DOHH2 (cell line): ENCODE results near the gene LMO7.

Experiments used
- H3F3A ChIP-seq: fragments of 200-600 bp; sonication (generic), shearing (Covaris generic); 2 replicates; pipeline ENCODE4 v1.6.0; 2016; ENCODE audit warnings: antibody characterized with exemption, mild to moderate bottlenecking; ENCODE audit not compliant: control insufficient read depth, insufficient read depth
- H3K27ac ChIP-seq: fragments of 200-600 bp; sonication (generic); 2 replicates; pipeline ENCODE4 v1.5.1; 2014; ENCODE audit warnings: low read depth, mild to moderate bottlenecking, low read length, moderate library complexity
- H3K27me3 ChIP-seq: fragments of 200-600 bp; sonication (generic); 2 replicates; pipeline ENCODE4 v1.6.1; 2014; ENCODE audit warnings: mild to moderate bottlenecking, low read length, mixed read lengths; ENCODE audit not compliant: control insufficient read depth
- H3K36me3 ChIP-seq: fragments of 200-600 bp; sonication (generic); 2 replicates; pipeline ENCODE4 v1.6.1; 2014; ENCODE audit warnings: mild to moderate bottlenecking, low read length, moderate library complexity, mixed read lengths; ENCODE audit not compliant: control insufficient read depth
- H3K4me1 ChIP-seq: fragments of 200-600 bp; sonication (generic); 2 replicates; pipeline ENCODE4 v1.6.1; 2014; ENCODE audit warnings: mild to moderate bottlenecking, low read length, mixed read lengths; ENCODE audit not compliant: control insufficient read depth
- H3K4me2 ChIP-seq: fragments of 200-600 bp; sonication (generic); 2 replicates; pipeline ENCODE4 v1.6.0; 2014; ENCODE audit warnings: mild to moderate bottlenecking, low read length, moderate library complexity
- H3K4me3 ChIP-seq: fragments of 200-600 bp; sonication (generic); 2 replicates; pipeline ENCODE4 v1.5.1; 2014; ENCODE audit warnings: mild to moderate bottlenecking, low read length, mixed read lengths
- H3K79me2 ChIP-seq: fragments of 200-600 bp; sonication (generic); 2 replicates; pipeline ENCODE4 v1.6.1; 2014; ENCODE audit warnings: mild to moderate bottlenecking, low read length, mixed read lengths; ENCODE audit not compliant: control insufficient read depth
- H3K9me2 ChIP-seq: fragments of 200-600 bp; sonication (generic); replicated peaks from 2 replicates; pipeline ENCODE4 v1.6.1; 2014; ENCODE audit warnings: mild to moderate bottlenecking, low read length, mixed read lengths; ENCODE audit not compliant: control insufficient read depth
- H3K9me3 ChIP-seq: fragments of 200-600 bp; sonication (generic); 2 replicates; pipeline ENCODE4 v1.6.1; 2014; ENCODE audit warnings: antibody characterized with exemption, low read length, mixed read lengths; ENCODE audit not compliant: control insufficient read depth, insufficient read depth
- H4K20me1 ChIP-seq: fragments of 200-600 bp; sonication (generic); 2 replicates; pipeline ENCODE4 v1.6.0; 2014; ENCODE audit warnings: low read depth, mild to moderate bottlenecking, antibody characterized with exemption, low read length, moderate library complexity; ENCODE audit not compliant: control insufficient read depth, insufficient read depth
- CTCF ChIP-seq: fragments of 200-600 bp; sonication (generic); IDR thresholded peaks from one replicate; pipeline ENCODE4 v1.5.1; 2014; ENCODE audit warnings: antibody characterized with exemption, mild to moderate bottlenecking, low read depth, low read length; ENCODE audit not compliant: poor library complexity, severe bottlenecking
- EZH2phosphoT487 ChIP-seq: fragments of 200-600 bp; sonication (generic); IDR thresholded peaks from 2 replicates; pipeline ENCODE4 v1.6.1; 2017; ENCODE audit warnings: borderline replicate concordance, mild to moderate bottlenecking, antibody characterized with exemption, low read length, moderate library complexity, mixed read lengths

The LMO7 gene

GRCh38 chr13:75794663-75795062, 158.5 kb downstream of the LMO7 start:
- H3K4me3 ChIP-seq, result no peak overlapping the region
- H3K4me2 ChIP-seq, result no peak overlapping the region
- H3K9me2 ChIP-seq, result no peaks in the 10 kb centered on the region
- no peaks in the 10 kb centered on the region for H3K9me3 ChIP-seq
- TF ChIP-seq CTCF (no peak), EZH2phosphoT487 (no peak)
- no peaks in the 10 kb centered on the region for H3K36me3 ChIP-seq
- H3K4me1 ChIP-seq, result no peaks in the 10 kb centered on the region
- no peak overlapping the region for H3K27ac ChIP-seq
- no peaks in the 10 kb centered on the region for H4K20me1 ChIP-seq
- no peaks in the 10 kb centered on the region for H3F3A ChIP-seq
- no peaks in the 10 kb centered on the region for H3K79me2 ChIP-seq
- no peaks in the 10 kb centered on the region for H3K27me3 ChIP-seq

GRCh38 chr13:75795274-75795673, 159.1 kb downstream of the LMO7 start:
- no peak for TF ChIP-seq CTCF
- no peak for TF ChIP-seq EZH2phosphoT487
- H3K9me2 ChIP-seq, result no peaks in the 10 kb centered on the region
- H3K27ac ChIP-seq, result no peak overlapping the region
- H3F3A ChIP-seq, result no peaks in the 10 kb centered on the region
- no peak overlapping the region for H3K4me2 ChIP-seq
- no peaks in the 10 kb centered on the region for H3K4me1 ChIP-seq
- no peaks in the 10 kb centered on the region for H3K9me3 ChIP-seq
- H3K27me3 ChIP-seq, result no peaks in the 10 kb centered on the region
- H3K79me2 ChIP-seq, result no peaks in the 10 kb centered on the region
- no peak overlapping the region for H3K4me3 ChIP-seq
- no peaks in the 10 kb centered on the region for H4K20me1 ChIP-seq
- no peaks in the 10 kb centered on the region for H3K36me3 ChIP-seq

- Histone ChIP-seq H3K4me2 (no peak overlapping the region), H4K20me1 (no peaks in the 10 kb centered on the region), H3K27me3 (no peaks in the 10 kb centered on the region), H3K9me2 (no peaks in the 10 kb centered on the region), H3K4me3 (no peak overlapping the region), H3F3A (no peaks in the 10 kb centered on the region), H3K79me2 (no peaks in the 10 kb centered on the region), H3K4me1 (no peaks in the 10 kb centered on the region), H3K27ac (no peak overlapping the region), H3K36me3 (no peaks in the 10 kb centered on the region), H3K9me3 (no peaks in the 10 kb centered on the region)
- no peak for TF ChIP-seq EZH2phosphoT487
- TF ChIP-seq CTCF, result no peak
Observed at GRCh38 chr13:75796825-75797224, 160.7 kb downstream of the LMO7 start.

GRCh38 chr13:75797239-75797638, 161.1 kb downstream of the LMO7 start:
- H3K9me2 ChIP-seq, result no peaks in the 10 kb centered on the region
- no peaks in the 10 kb centered on the region for H3K36me3 ChIP-seq

More at GRCh38 chr13:75797239-75797638, 161.1 kb downstream of the LMO7 start:
- Histone ChIP-seq H3K27ac (no peak overlapping the region), H3K4me1 (no peaks in the 10 kb centered on the region), H3K79me2 (no peaks in the 10 kb centered on the region), H3K9me3 (no peaks in the 10 kb centered on the region), H4K20me1 (no peaks in the 10 kb centered on the region), H3K4me2 (no peak overlapping the region), H3F3A (no peaks in the 10 kb centered on the region), H3K27me3 (no peaks in the 10 kb centered on the region), H3K4me3 (no peak overlapping the region)
- TF ChIP-seq EZH2phosphoT487, result no peak
- TF ChIP-seq CTCF, result no peak
